HG02642 (cell line): ENCODE results near the gene SGO2.

Source experiments
- ATAC-seq: cut with Tn5 transposase; IDR thresholded peaks from one replicate; pipeline ENCODE4 v1.9.1; 2021; ENCODE audit warnings: mild to moderate bottlenecking; ENCODE audit not compliant: unreplicated experiment, poor library complexity

SGO2 gene, protein sequence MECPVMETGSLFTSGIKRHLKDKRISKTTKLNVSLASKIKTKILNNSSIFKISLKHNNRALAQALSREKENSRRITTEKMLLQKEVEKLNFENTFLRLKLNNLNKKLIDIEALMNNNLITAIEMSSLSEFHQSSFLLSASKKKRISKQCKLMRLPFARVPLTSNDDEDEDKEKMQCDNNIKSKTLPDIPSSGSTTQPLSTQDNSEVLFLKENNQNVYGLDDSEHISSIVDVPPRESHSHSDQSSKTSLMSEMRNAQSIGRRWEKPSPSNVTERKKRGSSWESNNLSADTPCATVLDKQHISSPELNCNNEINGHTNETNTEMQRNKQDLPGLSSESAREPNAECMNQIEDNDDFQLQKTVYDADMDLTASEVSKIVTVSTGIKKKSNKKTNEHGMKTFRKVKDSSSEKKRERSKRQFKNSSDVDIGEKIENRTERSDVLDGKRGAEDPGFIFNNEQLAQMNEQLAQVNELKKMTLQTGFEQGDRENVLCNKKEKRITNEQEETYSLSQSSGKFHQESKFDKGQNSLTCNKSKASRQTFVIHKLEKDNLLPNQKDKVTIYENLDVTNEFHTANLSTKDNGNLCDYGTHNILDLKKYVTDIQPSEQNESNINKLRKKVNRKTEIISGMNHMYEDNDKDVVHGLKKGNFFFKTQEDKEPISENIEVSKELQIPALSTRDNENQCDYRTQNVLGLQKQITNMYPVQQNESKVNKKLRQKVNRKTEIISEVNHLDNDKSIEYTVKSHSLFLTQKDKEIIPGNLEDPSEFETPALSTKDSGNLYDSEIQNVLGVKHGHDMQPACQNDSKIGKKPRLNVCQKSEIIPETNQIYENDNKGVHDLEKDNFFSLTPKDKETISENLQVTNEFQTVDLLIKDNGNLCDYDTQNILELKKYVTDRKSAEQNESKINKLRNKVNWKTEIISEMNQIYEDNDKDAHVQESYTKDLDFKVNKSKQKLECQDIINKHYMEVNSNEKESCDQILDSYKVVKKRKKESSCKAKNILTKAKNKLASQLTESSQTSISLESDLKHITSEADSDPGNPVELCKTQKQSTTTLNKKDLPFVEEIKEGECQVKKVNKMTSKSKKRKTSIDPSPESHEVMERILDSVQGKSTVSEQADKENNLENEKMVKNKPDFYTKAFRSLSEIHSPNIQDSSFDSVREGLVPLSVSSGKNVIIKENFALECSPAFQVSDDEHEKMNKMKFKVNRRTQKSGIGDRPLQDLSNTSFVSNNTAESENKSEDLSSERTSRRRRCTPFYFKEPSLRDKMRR

GRCh38 chr2:200525882-200526651 is at the start of gene SGO2:
TSS of gene SGO2 (plus strand) at chr2:200526207. CDS start at chr2:200532976, 6,769 bp downstream.
- ATAC-seq, result peak; percentile 100

GRCh38 chr2:200476836-200477235 is 49.2 kb upstream of the SGO2 start:
- ATAC-seq, result no peak

GRCh38 chr2:200477667-200478131 is 48.3 kb upstream of the SGO2 start:
- ATAC-seq, result no peak

DNA sequence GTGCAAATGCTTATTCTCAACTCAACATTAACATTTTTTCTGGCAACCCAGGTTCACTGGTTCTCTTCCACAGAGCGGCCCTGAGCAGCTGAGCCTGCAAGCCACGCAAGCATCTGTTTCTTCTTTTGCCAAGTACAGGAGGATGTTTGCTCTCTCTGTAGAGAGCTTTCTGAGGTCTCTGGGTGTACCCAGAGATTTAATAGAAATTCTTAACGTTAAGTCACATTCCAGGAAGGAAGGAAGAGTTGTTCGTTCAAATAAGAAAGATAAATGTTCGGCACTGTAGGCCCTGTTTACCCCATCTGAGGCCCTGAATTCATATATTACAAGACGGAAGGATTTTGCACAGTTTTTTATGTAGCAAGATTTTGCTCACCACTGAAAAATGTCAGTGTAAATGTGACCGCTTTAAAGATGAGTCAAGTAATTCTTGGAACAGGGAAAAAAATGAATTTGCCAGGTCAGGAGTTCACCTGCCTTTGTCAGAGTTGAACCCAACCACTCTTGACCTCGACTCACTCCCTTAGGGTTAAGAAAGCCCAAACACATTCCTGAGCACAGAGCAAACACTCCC is 46.2 kb upstream of the SGO2 start:
- ATAC-seq, result no peak

DNA sequence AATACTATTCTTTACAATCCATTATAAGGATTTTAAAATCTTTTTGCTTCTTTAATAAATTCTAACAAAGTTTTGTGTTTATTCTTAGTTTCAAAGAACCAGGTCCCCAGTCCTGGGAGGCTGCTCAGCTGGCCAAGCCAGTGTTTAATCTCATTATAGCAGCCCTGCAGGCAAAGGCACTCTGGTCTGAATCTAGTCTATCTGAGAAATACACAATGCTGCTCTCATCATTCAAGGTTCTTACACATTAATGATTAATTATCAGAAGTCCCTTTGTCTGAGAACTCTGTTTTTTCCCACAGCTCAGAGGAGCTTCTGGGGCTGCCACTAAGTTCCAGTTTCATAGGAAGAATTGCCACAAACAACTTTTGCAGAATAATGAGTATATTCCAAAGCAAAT is 43.8 kb upstream of the SGO2 start:
- ATAC-seq, result peak; percentile 43

- ATAC-seq, result peak; percentile 72
These were observed 42.2 kb upstream of the SGO2 start for GRCh38 chr2:200483729-200484198.

GRCh38 chr2:200484934-200485333 is 41.1 kb upstream of the SGO2 start:
- ATAC-seq, result no peak

GRCh38 chr2:200486529-200486928 is 39.5 kb upstream of the SGO2 start:
- no peak for ATAC-seq

- no peak for ATAC-seq
These were observed 37.8 kb upstream of the SGO2 start for GRCh38 chr2:200488169-200488568.

DNA sequence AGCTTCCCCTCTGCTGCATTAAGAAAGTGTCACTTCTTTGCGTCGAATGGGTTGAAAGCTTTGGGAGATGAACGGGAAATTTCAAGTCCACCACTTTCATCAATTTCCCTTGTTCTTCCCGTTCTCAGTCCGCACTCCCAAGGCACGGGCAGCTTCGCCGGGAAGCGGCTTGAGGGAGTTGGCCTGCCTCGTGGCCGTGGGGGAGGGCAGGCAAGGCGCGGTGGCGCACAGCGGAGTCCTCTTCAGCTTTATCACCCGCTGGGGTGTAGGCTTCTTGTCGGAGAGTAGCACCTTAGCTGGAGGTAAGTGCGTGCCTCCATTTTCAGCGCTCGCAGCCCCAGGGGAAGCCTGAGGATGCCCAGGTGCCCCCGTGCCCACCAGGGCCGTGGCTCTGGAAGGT is 36.0 kb upstream of the SGO2 start:
- no peak for ATAC-seq

- ATAC-seq, result no peak
These were observed 33.4 kb upstream of the SGO2 start for GRCh38 chr2:200492656-200493055.

DNA sequence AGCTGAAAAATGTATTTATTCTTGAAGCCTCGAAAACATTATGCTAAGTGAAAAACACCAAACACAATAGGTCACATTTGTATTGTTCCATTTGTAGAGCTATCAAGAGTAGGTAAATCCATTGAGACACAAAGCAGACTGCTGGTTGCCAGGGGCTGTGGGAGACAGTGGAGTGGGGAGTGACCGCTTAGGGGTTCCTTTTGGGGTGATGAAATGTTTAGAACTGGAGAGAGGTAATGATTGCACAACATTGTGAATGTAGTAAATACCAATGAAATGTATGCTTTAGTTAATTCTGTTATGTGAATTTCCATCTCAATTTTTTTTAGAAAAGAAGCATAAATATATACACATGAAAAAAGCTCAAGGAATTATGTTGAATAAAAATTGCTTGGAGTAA is 32.0 kb upstream of the SGO2 start:
- ATAC-seq, result no peak

GRCh38 chr2:200496696-200497095 is 29.3 kb upstream of the SGO2 start:
- ATAC-seq, result no peak

DNA sequence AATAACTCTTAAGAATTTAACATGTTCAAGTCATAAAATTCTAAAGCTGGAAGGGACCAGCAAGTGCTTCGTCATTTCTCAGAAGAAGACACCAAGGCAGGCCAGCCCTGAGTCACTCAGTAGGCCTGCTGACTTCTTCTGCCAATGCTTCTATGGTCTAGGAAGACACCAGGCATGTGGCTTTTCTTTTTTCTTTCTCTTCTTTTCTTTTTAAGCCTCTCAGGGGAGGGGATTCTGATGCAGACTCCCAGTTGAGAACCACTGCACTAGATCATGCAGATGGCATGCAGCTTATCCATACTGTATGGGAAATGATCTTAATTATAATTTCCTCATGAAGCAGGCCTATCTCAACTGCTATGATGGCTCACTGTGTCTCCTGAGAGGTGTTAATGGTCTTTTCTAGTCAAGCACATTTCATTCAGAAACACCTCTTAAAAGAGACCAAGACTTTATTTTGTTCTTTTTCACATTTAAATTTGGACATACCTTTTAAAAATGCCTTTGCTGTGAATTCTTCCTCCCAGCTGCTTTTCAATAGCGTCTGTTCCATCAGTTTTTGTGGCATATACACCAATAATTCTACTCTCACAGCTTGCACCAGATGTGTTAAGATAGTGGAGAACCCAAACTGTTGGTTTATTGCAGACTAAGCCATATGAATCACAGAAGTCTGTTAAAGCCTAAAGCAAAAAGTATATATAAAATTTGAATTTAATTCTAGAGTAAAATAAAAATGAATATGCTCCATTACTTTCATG is 27.4 kb upstream of the SGO2 start:
- ATAC-seq, result no peak

- no peak for ATAC-seq
These were observed 23.8 kb upstream of the SGO2 start for GRCh38 chr2:200502196-200502595.

DNA sequence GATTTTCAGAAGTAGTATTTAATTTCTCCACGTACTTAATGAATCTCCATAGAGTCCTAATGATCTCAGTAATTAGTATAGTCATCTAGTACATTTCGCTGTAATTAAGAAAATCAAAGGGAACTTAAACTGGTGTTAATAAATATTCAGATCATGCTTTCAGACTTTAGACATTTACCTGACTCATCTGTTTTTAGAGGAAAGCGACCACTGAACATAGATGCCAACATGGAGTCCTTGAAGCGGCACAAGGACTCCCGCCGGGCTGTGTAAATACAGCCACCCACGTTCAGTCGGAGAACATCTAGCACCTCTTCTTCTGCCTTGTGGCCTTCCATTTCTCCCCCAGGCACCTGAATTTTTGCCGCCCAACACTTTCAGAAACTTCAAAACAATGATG is 19.3 kb upstream of the SGO2 start:
- no peak for ATAC-seq

- ATAC-seq, result no peak
These were observed 18.8 kb upstream of the SGO2 start for GRCh38 chr2:200507179-200507578.

- no peak for ATAC-seq
These were observed 16.8 kb upstream of the SGO2 start for GRCh38 chr2:200509235-200509611.
